ENCODE measurements around the gene SKA3. TPM values are rescaled to one million over a fixed set of nuclear protein-coding genes. Genes with fewer than 3 reads are reported as not detected.
A peak's percentile ranks its signal among the peaks of the same experiment; 100 is the strongest.
"Not testable (repeated sequence)": the region's sequence is repeated elsewhere in the genome, so short reads cannot be mapped to it uniquely, and the experiment has no call there.

The SKA3 gene
- total RNA-seq: 1.4 TPM
- long read RNA-seq: 0 reads

DNA sequence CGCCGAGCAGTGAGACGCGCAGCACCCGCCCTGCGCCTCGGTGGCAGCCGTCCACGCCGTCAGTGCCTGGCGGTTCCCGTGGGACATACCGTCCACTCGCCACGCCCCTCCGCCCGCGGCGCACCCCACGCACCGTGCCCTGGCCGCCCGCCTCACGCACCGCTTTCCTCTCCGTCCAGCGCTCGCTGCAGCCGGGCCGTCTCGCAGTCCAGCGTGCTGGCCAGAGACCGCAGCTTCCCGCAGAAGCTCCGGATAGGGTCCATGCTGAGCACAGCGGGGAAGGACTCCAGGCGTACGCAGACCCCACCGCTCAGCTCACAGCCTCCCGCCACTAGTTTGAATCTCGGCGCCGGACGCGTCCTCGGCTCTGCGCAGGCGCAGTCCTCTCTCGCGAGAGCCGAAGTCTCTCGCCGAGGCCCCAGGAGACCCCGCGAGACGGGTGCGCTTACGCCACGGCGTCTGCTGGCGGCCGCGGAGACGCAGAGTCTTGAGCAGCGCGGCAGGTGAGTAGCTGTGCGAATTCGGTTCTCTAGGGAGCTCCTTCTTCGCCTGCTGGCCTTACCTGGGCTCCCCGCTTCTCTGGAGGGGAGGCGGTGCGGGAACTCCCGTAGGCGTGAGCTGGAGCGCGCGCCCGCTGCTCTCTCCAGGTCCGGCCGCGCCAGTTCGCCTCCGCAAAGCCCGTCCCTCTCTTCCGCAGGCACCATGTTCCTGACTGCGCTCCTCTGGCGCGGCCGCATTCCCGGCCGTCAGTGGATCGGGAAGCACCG, at the start of gene SKA3, which contains the start of gene MRPL57:
TSS of gene SKA3 (minus strand) at position 338 of the 767 bp plus-strand sequence. CDS start at position 263, 75 bp downstream.
TSS of gene MRPL57 (plus strand) at position 444 of the 767 bp plus-strand sequence. CDS start at position 703, 259 bp downstream.
- peaks cover 22% of the 10 kb centered on the region for H3K4me1 ChIP-seq
- TF ChIP-seq, protein P1, sequence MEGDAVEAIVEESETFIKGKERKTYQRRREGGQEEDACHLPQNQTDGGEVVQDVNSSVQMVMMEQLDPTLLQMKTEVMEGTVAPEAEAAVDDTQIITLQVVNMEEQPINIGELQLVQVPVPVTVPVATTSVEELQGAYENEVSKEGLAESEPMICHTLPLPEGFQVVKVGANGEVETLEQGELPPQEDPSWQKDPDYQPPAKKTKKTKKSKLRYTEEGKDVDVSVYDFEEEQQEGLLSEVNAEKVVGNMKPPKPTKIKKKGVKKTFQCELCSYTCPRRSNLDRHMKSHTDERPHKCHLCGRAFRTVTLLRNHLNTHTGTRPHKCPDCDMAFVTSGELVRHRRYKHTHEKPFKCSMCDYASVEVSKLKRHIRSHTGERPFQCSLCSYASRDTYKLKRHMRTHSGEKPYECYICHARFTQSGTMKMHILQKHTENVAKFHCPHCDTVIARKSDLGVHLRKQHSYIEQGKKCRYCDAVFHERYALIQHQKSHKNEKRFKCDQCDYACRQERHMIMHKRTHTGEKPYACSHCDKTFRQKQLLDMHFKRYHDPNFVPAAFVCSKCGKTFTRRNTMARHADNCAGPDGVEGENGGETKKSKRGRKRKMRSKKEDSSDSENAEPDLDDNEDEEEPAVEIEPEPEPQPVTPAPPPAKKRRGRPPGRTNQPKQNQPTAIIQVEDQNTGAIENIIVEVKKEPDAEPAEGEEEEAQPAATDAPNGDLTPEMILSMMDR (IDR thresholded peaks at IDR 0.05): peak; percentile 23
- ATAC-seq: peak; percentile 98 to 99
- intact Hi-C loops (cut with DNase I): no loop called here
- H3K27me3 ChIP-seq (ENCODE audit: low read depth): no peaks in the 10 kb centered on the region
- no peaks in the 10 kb centered on the region for H3K36me3 ChIP-seq
- H3K9me3 ChIP-seq: no peaks in the 10 kb centered on the region
- DNase-seq: peak; percentile 95
- H3K4me3 ChIP-seq: peak within 1 kb of the TSS; percentile 98
- H3K27ac ChIP-seq: peak within 1 kb of the TSS; percentile 98

DNA sequence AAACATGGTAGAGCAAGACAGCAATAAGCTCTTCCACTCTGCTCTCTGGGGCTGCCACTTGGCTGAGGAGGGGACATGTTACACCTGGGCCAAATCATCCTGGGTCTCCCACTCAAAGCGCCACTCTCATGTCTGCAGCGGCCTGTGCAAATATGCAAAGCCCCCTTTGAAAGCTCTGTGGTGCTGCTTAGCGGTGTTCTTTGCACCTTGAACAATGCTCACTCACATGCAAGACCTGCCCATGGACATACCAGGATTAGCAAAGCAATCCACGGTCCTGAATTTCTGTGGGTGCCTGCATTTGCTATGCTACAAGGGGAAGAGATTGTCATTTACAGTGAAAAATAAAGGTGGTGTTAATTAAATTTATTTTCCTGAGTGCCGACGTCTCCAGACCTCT, 48.7 kb upstream of the SKA3 start:
- intact Hi-C loops (cut with DNase I): no loop called here
- ATAC-seq: no peak
- no peak for DNase-seq

DNA sequence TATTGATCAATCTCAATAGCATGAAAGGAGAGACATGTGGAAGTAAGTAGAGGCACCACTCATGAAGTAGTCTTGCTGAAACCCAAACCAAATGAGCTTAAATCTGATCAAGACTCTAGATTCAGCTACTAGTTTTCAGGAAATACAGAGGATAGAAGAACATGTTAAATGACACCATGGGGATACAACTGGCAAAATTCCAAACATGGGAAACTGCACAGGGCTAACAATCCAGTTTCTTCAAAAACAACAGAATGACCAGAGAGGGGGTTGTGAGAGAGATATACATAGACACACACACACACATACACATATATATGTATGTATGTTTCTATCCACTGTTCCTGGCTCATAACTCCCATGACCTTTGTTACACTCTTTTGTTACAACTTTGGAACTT, 44.9 kb upstream of the SKA3 start:
- DNase-seq (no peak), ATAC-seq (no peak)
- peaks cover 5% of the 10 kb centered on the region for H3K9me3 ChIP-seq
- intact Hi-C loops (cut with DNase I): no loop called here
- TF ChIP-seq, protein P1 (IDR thresholded peaks at IDR 0.05): no peak
- H3K4me1 ChIP-seq: no peaks in the 10 kb centered on the region
- H3K4me3 ChIP-seq: no peak overlapping the region
- H3K27ac ChIP-seq: no peak overlapping the region
- H3K27me3 ChIP-seq (ENCODE audit: low read depth): no peaks in the 10 kb centered on the region
- no peaks in the 10 kb centered on the region for H3K36me3 ChIP-seq

More for the DNA sequence above, 48.7 kb upstream of the SKA3 start:
- H3K36me3 ChIP-seq: no peaks in the 10 kb centered on the region
- peaks cover 5% of the 10 kb centered on the region for H3K9me3 ChIP-seq
- TF ChIP-seq, protein P1 (IDR thresholded peaks at IDR 0.05): no peak
- H3K4me1 ChIP-seq: no peaks in the 10 kb centered on the region
- no peak overlapping the region for H3K4me3 ChIP-seq
- H3K27ac ChIP-seq: no peak overlapping the region
- no peaks in the 10 kb centered on the region for H3K27me3 ChIP-seq (ENCODE audit: low read depth)

DNA sequence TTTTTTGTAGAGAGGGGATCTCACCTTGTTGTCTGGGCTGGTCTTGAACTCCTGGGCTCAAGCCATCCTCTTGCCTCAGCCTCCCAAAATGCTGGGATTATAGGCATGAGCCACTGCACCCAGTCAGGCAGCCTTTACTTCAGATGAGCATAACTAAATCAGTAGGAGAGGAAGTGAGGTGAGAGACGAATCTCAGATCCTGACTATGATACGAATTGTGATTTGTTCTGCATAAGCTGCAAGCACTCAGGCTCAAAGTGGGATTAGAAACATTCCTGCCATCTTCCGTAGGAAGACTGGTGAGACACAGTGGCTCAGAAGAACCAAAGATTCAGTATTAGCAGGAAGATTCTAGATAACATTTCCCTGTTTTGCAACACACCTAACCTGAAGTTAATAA, 43.4 kb upstream of the SKA3 start:
- intact Hi-C loops (cut with DNase I); H3K4me3 ChIP-seq; H3K27me3 ChIP-seq (ENCODE audit: low read depth); H3K9me3 ChIP-seq; H3K36me3 ChIP-seq; H3K27ac ChIP-seq; ATAC-seq; H3K4me1 ChIP-seq; DNase-seq: not testable (repeated sequence)

DNA sequence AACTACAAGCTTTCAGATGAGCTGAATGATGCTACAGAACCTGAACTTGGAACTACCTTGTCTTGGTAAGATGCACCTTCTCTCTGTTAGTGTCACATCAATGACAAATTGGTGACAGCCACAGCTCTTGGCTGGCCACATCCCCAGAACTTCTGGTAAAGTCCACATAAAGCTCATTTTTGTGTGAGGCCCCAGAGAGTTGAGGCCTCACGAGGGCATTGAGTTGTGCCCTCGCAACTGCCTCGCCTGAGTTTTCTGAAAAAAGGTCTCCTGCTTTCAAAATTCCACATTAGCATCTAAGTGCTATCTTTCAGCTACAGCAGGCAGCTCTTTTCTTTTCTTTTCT, 42.7 kb upstream of the SKA3 start:
- DNase-seq: no peak
- Histone ChIP-seq H3K4me3 (no peak overlapping the region), H3K4me1 (no peaks in the 10 kb centered on the region), H3K27ac (no peak overlapping the region), H3K27me3 (ENCODE audit: low read depth) (no peaks in the 10 kb centered on the region), H3K36me3 (no peaks in the 10 kb centered on the region), H3K9me3 (peaks cover 5% of the 10 kb centered on the region)
- TF ChIP-seq, protein P1 (IDR thresholded peaks at IDR 0.05): no peak
- intact Hi-C loops (cut with DNase I): no loop called here
- no peak for ATAC-seq

DNA sequence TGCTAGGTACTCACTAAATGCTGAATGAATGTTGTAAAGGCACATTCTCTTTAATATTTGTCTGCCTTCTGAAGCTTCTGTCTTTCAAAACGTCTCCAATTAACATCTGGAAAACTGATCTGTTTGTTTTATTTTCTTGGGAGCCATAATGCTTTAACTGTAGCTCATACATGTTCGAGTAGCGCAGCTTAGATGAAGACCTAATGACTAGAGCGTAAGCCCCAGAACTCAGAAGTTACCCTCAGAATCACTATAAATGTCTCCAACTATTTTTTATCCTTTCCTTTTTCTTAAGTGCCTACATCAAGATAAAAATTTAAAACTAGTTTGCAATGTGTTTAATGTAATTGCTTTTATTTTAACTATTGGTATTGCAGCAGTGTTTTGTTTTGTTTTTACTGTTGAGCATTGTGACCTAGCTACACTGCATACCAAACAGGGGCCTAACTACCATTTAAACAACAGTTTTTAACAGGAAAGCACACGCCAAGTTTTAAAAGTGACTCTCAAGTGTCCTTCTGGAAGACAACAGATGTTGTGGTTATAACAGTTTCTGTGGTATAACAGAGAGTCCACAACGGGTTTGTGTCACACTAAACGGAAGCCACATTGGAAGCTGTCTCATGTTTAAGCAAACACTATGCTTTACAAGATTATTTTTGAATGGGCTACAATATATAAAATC, 42.1 kb upstream of the SKA3 start:
- DNase-seq: no peak
- no peaks in the 10 kb centered on the region for H3K36me3 ChIP-seq
- H3K4me1 ChIP-seq: no peaks in the 10 kb centered on the region

More for the DNA sequence above, 42.1 kb upstream of the SKA3 start:
- intact Hi-C loops (cut with DNase I): no loop called here
- ATAC-seq: no peak
- H3K9me3 ChIP-seq: peaks cover 5% of the 10 kb centered on the region
- H3K27me3 ChIP-seq (ENCODE audit: low read depth): no peaks in the 10 kb centered on the region
- no peak overlapping the region for H3K4me3 ChIP-seq
- no peak overlapping the region for H3K27ac ChIP-seq
- TF ChIP-seq, protein P1 (IDR thresholded peaks at IDR 0.05): no peak
